Smooth muscle cell (in vitro differentiated cells): Measurements from ENCODE around the gene PHF1. TPM values are rescaled to one million over a fixed set of nuclear protein-coding genes. Genes with fewer than 3 reads are reported as not detected.

Source experiments
- DNase-seq: peaks from one replicate; lab custom pipeline; 2025; ENCODE audit not compliant: unreplicated experiment; lab: John Stamatoyannopoulos, UW
- H2AFZ ChIP-seq: fragments of 200-600 bp; sonication (generic); 2 replicates; pipeline ENCODE4 v1.6.0; 2016; ENCODE audit warnings: antibody characterized with exemption, low read depth, mild to moderate bottlenecking
- H3F3A ChIP-seq: fragments of 200-600 bp; sonication (generic); 2 replicates; pipeline ENCODE4 v1.6.0; 2017; ENCODE audit warnings: antibody characterized with exemption, low read depth
- H3K27ac ChIP-seq: fragments of 200-600 bp; sonication (generic); 2 replicates; pipeline ENCODE4 v1.5.1; 2016; ENCODE audit warnings: low read depth, mild to moderate bottlenecking
- H3K27me3 ChIP-seq: fragments of 200-600 bp; sonication (generic); 2 replicates; pipeline ENCODE4 v1.6.1; 2016; ENCODE audit warnings: low read depth, mild to moderate bottlenecking
- H3K36me3 ChIP-seq: fragments of 200-600 bp; sonication (generic); 2 replicates; pipeline ENCODE4 v1.5.1; 2016; ENCODE audit warnings: low read depth
- H3K4me1 ChIP-seq: fragments of 200-600 bp; sonication (generic); 2 replicates; pipeline ENCODE4 v1.5.1; 2016; ENCODE audit warnings: low read depth
- H3K4me2 ChIP-seq: fragments of 200-600 bp; sonication (generic); 2 replicates; pipeline ENCODE4 v1.6.0; 2016; ENCODE audit warnings: mild to moderate bottlenecking
- H3K4me3 ChIP-seq: fragments of 200-600 bp; sonication (generic); 2 replicates; pipeline ENCODE4 v1.5.1; 2016; ENCODE audit warnings: mild to moderate bottlenecking
- H3K79me2 ChIP-seq: fragments of 200-600 bp; sonication (generic); 2 replicates; pipeline ENCODE4 v1.6.0; 2016; ENCODE audit warnings: low read depth, mild to moderate bottlenecking
- H3K9ac ChIP-seq: fragments of 200-600 bp; sonication (generic); 2 replicates; pipeline ENCODE4 v1.6.0; 2016; ENCODE audit warnings: low read depth
- H3K9me3 ChIP-seq: fragments of 200-600 bp; sonication (generic); replicated peaks from 2 replicates; pipeline ENCODE4 v1.5.1; 2016; ENCODE audit warnings: low read depth
- H4K20me1 ChIP-seq: fragments of 200-600 bp; sonication (generic); 2 replicates; pipeline ENCODE4 v1.6.0; 2016; ENCODE audit warnings: low read depth
- CTCF ChIP-seq: fragments of 200-600 bp; sonication (generic); IDR thresholded peaks from 2 replicates; pipeline ENCODE4 v1.5.1; 2017; ENCODE audit warnings: borderline replicate concordance, mild to moderate bottlenecking, antibody characterized with exemption; ENCODE audit not compliant: insufficient read depth, poor library complexity, severe bottlenecking
- WGBS: methylation state at CpG from one replicate; pipeline ENCODE4 v1.1.7; 2016; ENCODE audit warnings: low lambda C conversion rate; 5-methylcytosine and 5-hydroxymethylcytosine counted together
- polyA plus RNA-seq: library from polyadenylated mRNA; unstranded; fragments of >200 nt; fragmentation: Nextera tagmentation; extraction: Ambion mirVana; gene quantifications from 2 replicates; pipeline ENCODE4 v1.2.1, GENCODE V29; 2016
- total RNA-seq: library from RNA; depleted of rRNA; stranded (reverse); fragments of >200 nt; gene quantifications from 2 replicates; pipeline ENCODE4 v1.2.3, GENCODE V29; 2014

Gene PHF1
- total and polyA plus RNA-seq, 2 experiments from 2014 or later: 36.9 to 39.3 TPM

GRCh38 chr6:33380272-33380981 is 30.4 kb upstream of the PHF1 start:
- Histone ChIP-seq H3F3A (no peaks in the 10 kb centered on the region), H2AFZ (no peak overlapping the region), H4K20me1 (no peaks in the 10 kb centered on the region), H3K4me1 (no peaks in the 10 kb centered on the region), H3K9me3 (no peaks in the 10 kb centered on the region), H3K4me2 (no peak overlapping the region), H3K27me3 (no peaks in the 10 kb centered on the region), H3K36me3 (no peaks in the 10 kb centered on the region), H3K9ac (no peak overlapping the region), H3K79me2 (no peaks in the 10 kb centered on the region), H3K27ac (no peak overlapping the region), H3K4me3 (no peak overlapping the region)
- DNase-seq: no peak
- 91% methylated on average over 2 of the region's 2 CpGs for WGBS
- TF ChIP-seq CTCF: no peak

GRCh38 chr6:33383427-33384185 is 27.2 kb upstream of the PHF1 start:
- Histone ChIP-seq H3F3A (no peaks in the 10 kb centered on the region), H3K4me2 (no peak overlapping the region), H3K27ac (no peak overlapping the region), H3K4me1 (no peaks in the 10 kb centered on the region), H3K36me3 (no peaks in the 10 kb centered on the region), H3K79me2 (no peaks in the 10 kb centered on the region), H3K27me3 (no peaks in the 10 kb centered on the region), H2AFZ (no peak overlapping the region), H3K9ac (no peak overlapping the region), H4K20me1 (no peaks in the 10 kb centered on the region), H3K9me3 (no peaks in the 10 kb centered on the region), H3K4me3 (no peak overlapping the region)
- no peak for TF ChIP-seq CTCF
- WGBS: 82% methylated on average over 10 of the region's 10 CpGs
- DNase-seq: no peak

GRCh38 chr6:33384581-33385020 is 26.2 kb upstream of the PHF1 start:
- DNase-seq: no peak
- H2AFZ ChIP-seq: peak overlapping the region; percentile 42
- 31% methylated on average over 4 of the region's 4 CpGs for WGBS

More at GRCh38 chr6:33384581-33385020, 26.2 kb upstream of the PHF1 start:
- H3K4me1 ChIP-seq: no peaks in the 10 kb centered on the region
- peak; percentile 38 for TF ChIP-seq CTCF
- H3K9ac ChIP-seq: no peak overlapping the region
- H3K27me3 ChIP-seq: no peaks in the 10 kb centered on the region
- H3K27ac ChIP-seq: no peak overlapping the region
- H3F3A ChIP-seq: no peaks in the 10 kb centered on the region
- H4K20me1 ChIP-seq: no peaks in the 10 kb centered on the region
- H3K4me2 ChIP-seq: no peak overlapping the region
- no peaks in the 10 kb centered on the region for H3K36me3 ChIP-seq
- no peaks in the 10 kb centered on the region for H3K9me3 ChIP-seq
- H3K4me3 ChIP-seq: no peak overlapping the region
- H3K79me2 ChIP-seq: no peaks in the 10 kb centered on the region
